OCI-LY7 (cell line): ENCODE results near the gene MSLN.

Experiments used
- CTCF ChIP-seq: fragments of 200-600 bp; sonication (generic); conservative IDR thresholded peaks from 2 replicates; pipeline ENCODE4 v1.5.1; 2014; ENCODE audit warnings: mild to moderate bottlenecking, antibody characterized with exemption, low read length, moderate library complexity, mixed read lengths
- EZH2phosphoT487 ChIP-seq: fragments of 200-600 bp; sonication (generic); IDR thresholded peaks from 2 replicates; pipeline ENCODE4 v1.6.1; 2018; ENCODE audit warnings: low read depth, borderline replicate concordance, mild to moderate bottlenecking, mixed run types, antibody characterized with exemption, low read length, moderate library complexity, mixed read lengths

DNA sequence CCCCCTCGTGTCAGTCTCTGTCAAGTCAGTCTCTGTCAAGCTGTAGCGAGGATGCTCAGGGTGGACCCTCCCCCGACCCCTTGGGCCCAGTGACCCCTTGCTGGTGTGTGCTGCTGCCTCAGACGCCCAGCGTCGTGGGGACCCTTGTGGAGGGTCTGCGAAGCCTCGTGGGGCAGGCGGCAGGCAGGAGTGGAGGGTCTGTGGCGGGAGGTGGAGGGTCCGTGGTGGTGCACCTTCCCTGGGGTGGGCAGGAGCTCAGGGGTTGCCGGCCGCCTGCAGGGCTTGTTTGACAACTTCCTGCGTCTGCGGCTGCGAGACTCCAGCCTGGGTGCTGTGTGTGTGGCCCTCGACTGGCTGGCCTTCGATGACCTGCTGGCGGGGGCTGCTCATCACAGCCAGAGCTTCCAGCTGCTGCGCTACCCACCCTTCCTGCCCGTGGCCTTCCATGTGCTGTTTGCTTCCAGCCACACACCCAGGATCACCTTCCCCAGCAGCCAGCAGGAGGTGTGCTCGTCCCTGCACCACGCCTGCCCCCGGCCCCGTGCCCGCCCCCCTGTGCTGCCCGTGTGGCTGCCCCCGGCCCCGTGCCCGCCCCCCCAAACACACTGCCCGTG is 34.4 kb downstream of the MSLN start:
- no peak for TF ChIP-seq CTCF
- no peak for TF ChIP-seq EZH2phosphoT487
